Type B pancreatic cell (in vitro differentiated cells): ENCODE data around the gene KYAT1. TPM values are rescaled to one million over a fixed set of nuclear protein-coding genes. Genes with fewer than 3 reads are reported as not detected.

Experiments
- DNase-seq: peaks from one replicate; pipeline ENCODE4 v3.0.0; 2021; ENCODE audit warnings: mixed read lengths; ENCODE audit not compliant: unreplicated experiment; ENCODE audit errors: extremely low spot score
- H3K27ac Mint-ChIP-seq: 2 replicates; pipeline ENCODE4 v1.8.0; 2021; ENCODE audit warnings: mild to moderate bottlenecking, mixed read lengths
- H3K27me3 Mint-ChIP-seq: 2 replicates; pipeline ENCODE4 v1.8.0; 2021; ENCODE audit warnings: mixed read lengths
- H3K36me3 Mint-ChIP-seq: 2 replicates; pipeline ENCODE4 v1.8.0; 2021; ENCODE audit warnings: mixed read lengths
- H3K4me1 Mint-ChIP-seq: one replicate; pipeline ENCODE4 v1.8.0; 2021; ENCODE audit warnings: mixed read lengths; ENCODE audit not compliant: unreplicated experiment
- H3K4me3 Mint-ChIP-seq: 2 replicates; pipeline ENCODE4 v1.8.0; 2021; ENCODE audit warnings: mild to moderate bottlenecking, mixed read lengths
- H3K9me3 Mint-ChIP-seq: 2 replicates; pipeline ENCODE4 v1.8.0; 2021; ENCODE audit warnings: mixed read lengths
- total RNA-seq: library from RNA; stranded (reverse); gene quantifications from 2 replicates; pipeline ENCODE4 v1.2.1, GENCODE V29; 2021; ENCODE audit warnings: low replicate concordance
- TF ChIP-seq, protein P1 (sequence below): fragments of 200-600 bp; sonication (generic); conservative IDR thresholded peaks from 2 replicates; pipeline ENCODE4 v1.5.0; 2021; ENCODE audit warnings: antibody characterized with exemption, mild to moderate bottlenecking

KYAT1 gene
- total RNA-seq, 1 donor from 2014 or later: 11.5 TPM

DNA sequence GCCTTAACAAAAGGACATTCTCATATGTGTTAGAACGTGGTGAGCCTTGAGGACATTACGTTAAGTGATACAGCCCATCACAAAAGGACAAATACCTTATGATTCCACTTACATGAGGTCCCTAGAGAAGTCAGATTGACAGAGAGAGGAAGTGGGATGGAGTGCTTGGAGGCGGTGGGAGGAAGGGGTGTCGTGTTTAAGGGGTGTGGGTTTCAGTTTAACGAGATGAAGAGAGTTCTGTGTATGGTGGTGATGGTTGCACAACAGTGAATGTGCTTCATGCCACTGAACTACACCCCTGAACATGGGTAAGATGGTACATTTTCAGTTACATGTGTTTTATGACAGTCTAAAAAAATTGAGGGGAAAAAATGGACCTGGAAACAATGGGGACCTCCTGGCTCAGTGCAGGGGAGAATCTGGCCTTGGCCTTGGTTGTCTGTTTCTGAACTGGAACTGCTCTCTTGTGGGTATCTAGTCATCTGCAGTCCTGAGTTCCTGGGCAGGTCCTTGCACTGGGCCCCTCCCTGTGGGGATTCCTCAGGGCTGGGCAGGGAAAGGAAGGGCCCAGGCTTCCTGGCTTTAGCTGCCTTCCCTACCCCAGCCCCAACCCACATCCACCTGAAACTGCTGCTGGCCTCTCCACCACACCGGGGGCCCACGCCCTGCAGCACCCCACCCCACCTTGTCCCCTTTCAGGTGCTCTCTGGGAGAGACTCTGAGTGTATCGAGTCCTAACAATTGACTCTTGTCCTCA is 18.0 kb upstream of the KYAT1 start:
- DNase-seq: no peak
- Mint-ChIP-seq H3K27ac (peak overlapping the region; percentile 55), H3K9me3 (no peaks in the 10 kb centered on the region), H3K4me3 (no peak overlapping the region), H3K36me3 (peaks cover 14% of the 10 kb centered on the region), H3K27me3 (no peaks in the 10 kb centered on the region), H3K4me1 (peaks cover 9% of the 10 kb centered on the region)
- TF ChIP-seq, protein P1, sequence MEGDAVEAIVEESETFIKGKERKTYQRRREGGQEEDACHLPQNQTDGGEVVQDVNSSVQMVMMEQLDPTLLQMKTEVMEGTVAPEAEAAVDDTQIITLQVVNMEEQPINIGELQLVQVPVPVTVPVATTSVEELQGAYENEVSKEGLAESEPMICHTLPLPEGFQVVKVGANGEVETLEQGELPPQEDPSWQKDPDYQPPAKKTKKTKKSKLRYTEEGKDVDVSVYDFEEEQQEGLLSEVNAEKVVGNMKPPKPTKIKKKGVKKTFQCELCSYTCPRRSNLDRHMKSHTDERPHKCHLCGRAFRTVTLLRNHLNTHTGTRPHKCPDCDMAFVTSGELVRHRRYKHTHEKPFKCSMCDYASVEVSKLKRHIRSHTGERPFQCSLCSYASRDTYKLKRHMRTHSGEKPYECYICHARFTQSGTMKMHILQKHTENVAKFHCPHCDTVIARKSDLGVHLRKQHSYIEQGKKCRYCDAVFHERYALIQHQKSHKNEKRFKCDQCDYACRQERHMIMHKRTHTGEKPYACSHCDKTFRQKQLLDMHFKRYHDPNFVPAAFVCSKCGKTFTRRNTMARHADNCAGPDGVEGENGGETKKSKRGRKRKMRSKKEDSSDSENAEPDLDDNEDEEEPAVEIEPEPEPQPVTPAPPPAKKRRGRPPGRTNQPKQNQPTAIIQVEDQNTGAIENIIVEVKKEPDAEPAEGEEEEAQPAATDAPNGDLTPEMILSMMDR: no peak

DNA sequence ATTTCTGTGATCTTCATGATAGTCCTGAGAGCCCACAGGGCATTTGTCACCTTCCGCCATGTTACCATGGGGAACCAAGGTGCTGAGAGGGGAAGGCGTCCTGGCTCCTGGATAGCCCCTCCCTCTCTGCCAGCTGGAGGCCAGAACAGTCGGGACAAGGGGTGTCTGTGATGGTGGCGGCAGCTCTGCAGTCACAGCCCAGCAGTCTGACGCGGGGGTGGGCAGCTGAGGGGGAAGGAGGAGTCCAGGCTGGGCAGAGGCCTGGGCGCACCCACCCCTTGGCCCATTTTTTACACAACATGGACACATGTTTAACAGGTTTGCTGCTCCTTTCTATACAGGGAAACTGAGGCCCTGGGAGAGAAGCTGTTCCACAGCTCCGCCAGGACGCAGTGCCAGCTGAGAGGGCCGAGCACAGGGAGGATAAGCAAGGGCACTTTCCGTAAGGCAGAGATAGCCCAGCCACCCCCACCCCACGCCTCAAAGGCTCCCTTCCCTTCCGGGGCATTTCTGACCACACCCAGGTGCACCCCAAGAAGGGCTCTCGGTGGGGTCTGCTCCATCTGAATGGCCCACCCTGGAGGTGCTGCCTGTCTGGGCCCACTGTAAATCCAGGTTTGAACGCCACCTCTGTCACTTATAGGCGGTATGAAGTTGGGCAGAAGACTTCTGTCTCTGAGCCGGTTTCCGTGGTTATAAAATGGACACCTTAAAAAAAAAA is 17.3 kb upstream of the KYAT1 start:
- peaks cover 14% of the 10 kb centered on the region for H3K36me3 Mint-ChIP-seq
- H3K27ac Mint-ChIP-seq: peak overlapping the region; percentile 55
- TF ChIP-seq, protein P1: no peak
- no peaks in the 10 kb centered on the region for H3K9me3 Mint-ChIP-seq
- DNase-seq: no peak
- no peaks in the 10 kb centered on the region for H3K27me3 Mint-ChIP-seq
- H3K4me3 Mint-ChIP-seq: no peak overlapping the region
- H3K4me1 Mint-ChIP-seq: peaks cover 9% of the 10 kb centered on the region

- Mint-ChIP-seq H3K36me3 (peaks cover 14% of the 10 kb centered on the region), H3K9me3 (no peaks in the 10 kb centered on the region), H3K4me3 (no peak overlapping the region), H3K27me3 (no peaks in the 10 kb centered on the region), H3K4me1 (peaks cover 11% of the 10 kb centered on the region), H3K27ac (no peak overlapping the region)
- no peak for DNase-seq
- TF ChIP-seq, protein P1: no peak
Observed at GRCh38 chr9:128898382-128898781, 16.6 kb upstream of the KYAT1 start.

DNA sequence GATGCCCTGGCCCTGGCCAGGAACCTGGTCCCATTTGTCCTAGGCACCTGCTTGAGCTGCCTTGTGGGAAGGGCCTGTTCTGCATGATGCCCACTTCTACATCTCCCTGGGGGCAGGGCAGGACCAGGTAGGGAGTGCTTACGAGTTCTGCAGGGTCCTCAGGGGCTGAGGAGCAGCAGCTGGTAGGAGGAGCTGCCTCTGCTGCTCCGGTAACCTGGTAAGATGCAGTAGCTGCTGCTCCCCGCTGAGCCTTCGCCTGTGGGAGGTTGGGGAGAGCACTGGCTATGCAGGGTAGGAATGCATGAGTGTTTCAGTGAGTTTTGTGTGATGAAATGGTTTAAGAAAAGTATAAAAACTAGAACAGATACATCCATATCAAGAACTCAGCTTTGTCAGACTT is 13.8 kb upstream of the KYAT1 start:
- no peak for DNase-seq
- Mint-ChIP-seq H3K4me3 (no peak overlapping the region), H3K36me3 (peaks cover 14% of the 10 kb centered on the region), H3K27ac (no peak overlapping the region), H3K27me3 (no peaks in the 10 kb centered on the region), H3K4me1 (peaks cover 13% of the 10 kb centered on the region), H3K9me3 (no peaks in the 10 kb centered on the region)
- TF ChIP-seq, protein P1: no peak

DNA sequence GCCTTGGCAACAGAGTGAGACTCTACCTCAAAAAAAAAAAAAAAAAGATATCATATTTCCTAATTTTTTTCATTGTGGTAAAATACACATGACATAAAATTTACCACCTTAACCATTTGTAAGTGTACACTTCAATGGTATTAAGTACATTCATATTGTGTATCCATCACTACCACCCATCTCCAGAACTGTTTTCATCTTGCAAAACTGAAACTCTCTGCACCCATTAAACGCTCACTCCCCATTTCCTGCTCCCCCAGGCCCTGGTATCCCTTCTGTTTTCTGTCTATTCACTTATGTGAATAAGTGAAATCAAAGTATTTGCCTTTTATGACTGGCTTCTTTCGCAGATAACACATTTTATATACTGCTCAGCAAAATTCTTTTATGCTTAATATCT is 13.0 kb upstream of the KYAT1 start:
- H3K27ac Mint-ChIP-seq: no peak overlapping the region
- TF ChIP-seq, protein P1: no peak

More for the DNA sequence above, 13.0 kb upstream of the KYAT1 start:
- Mint-ChIP-seq H3K36me3 (peaks cover 14% of the 10 kb centered on the region), H3K27me3 (no peaks in the 10 kb centered on the region), H3K4me1 (peaks cover 12% of the 10 kb centered on the region), H3K9me3 (no peaks in the 10 kb centered on the region), H3K4me3 (no peak overlapping the region)
- DNase-seq: no peak
